Heart left ventricle (tissue), 13 donors: ENCODE measurements around the gene BRIP1.

Experiments used
- CTCF ChIP-seq, 12 donors: fragments of 200-600 bp; sonication (generic) in 4 of 12; IDR thresholded peaks; one replicate each; pipeline versions ENCODE4 v1.5.0 to v1.8.0; 2018 to 2022; ENCODE audit warnings: antibody characterized with exemption in 12 of 12, mild to moderate bottlenecking in 5 of 12
- POLR2A ChIP-seq, 2 donors: fragments of 450-650 bp; IDR thresholded peaks; one replicate each; pipeline ENCODE4 v1.6.1; 2017; ENCODE audit warnings: antibody characterized with exemption in 2 of 2, mild to moderate bottlenecking in 2 of 2, moderate library complexity in 2 of 2
- donor health status: ischemic (EF 13 %, LVEDD 7.1; RV severe dilation, severe dysfunction).
- donor health status: DM: no; HTN: yes; CAD: no.
- donor health status: DM: no; HTN: no; CAD: no.
- donor health status: ischemic (EF 25% LVEDD 6.9; RV normal size, moderate dysfunction).
- donor health status: ischemic (EF 25% LVEDD 5.7; RV mildly dilated, moderate dysfunction).
- donor health status: ischemic (EF 35%, LVEDD 5.7; RV mildly dilated, moderate dysfunction).
- donor health status: nonischemic (EF 11% LVEDD 7.7; RV severe dilation, severe dysfunction).
- donor health status: DM: yes; HTN: yes; CAD: no.
- donor health status: PGD.
- donor health status: ischemic (EF 29% LVEDD 5.4; RV normal size, mild dysfunction).
- donor health status: nonischemic (EF 23%, LVEDD 6.1; RV moderate dilation, normal function).

- TF ChIP-seq POLR2A (IDR thresholded peaks at IDR 0.05): no peak
- no peak for TF ChIP-seq CTCF (IDR thresholded peaks at IDR 0.05)
These were observed 152.8 kb downstream of the BRIP1 start for GRCh38 chr17:61710546-61710945.
